Esophagus squamous epithelium (tissue), 5 donors: ENCODE results near the gene IMMP2L. TPM values are rescaled to one million over a fixed set of nuclear protein-coding genes. Genes with fewer than 3 reads are reported as not detected.
"Not testable (repeated sequence)": the region's sequence is repeated elsewhere in the genome, so short reads cannot be mapped to it uniquely, and the experiment has no call there.

Experiments used
- DNase-seq: peaks from one replicate; lab custom pipeline; 2025; lab: John Stamatoyannopoulos, UW
- H3K27ac ChIP-seq, 4 donors: fragments of 200-600 bp; sonication (generic); one replicate each; pipeline ENCODE4 v1.5.1; 2016 to 2019; ENCODE audit warnings: mild to moderate bottlenecking in 1 of 4
- H3K27me3 ChIP-seq, 4 donors: fragments of 200-600 bp; sonication (generic); 1 replicate in 3 of 4; 2 replicates in 1 of 4; pipeline versions ENCODE4 v1.5.1 to v1.6.0; 2017 to 2021; ENCODE audit warnings: antibody characterized with exemption in 1 of 4
- H3K36me3 ChIP-seq, 3 donors: fragments of 200-600 bp; sonication (generic); one replicate each; pipeline ENCODE4 v1.5.1; 2016 to 2019
- H3K4me1 ChIP-seq, 3 donors: fragments of 200-600 bp; sonication (generic); one replicate each; pipeline ENCODE4 v1.5.1; 2017 to 2019
- H3K4me3 ChIP-seq, 4 donors: fragments of 200-600 bp; sonication (generic); 1 replicate in 3 of 4; 2 replicates in 1 of 4; pipeline ENCODE4 v1.5.1; 2016 to 2019; ENCODE audit warnings: mild to moderate bottlenecking in 2 of 4, moderate library complexity in 1 of 4
- H3K9me3 ChIP-seq, 3 donors: fragments of 200-600 bp; sonication (generic); one replicate each; pipeline ENCODE4 v1.5.1; 2016 to 2019
- POLR2A ChIP-seq, 4 donors: fragments of 450-650 bp; IDR thresholded peaks; one replicate each; pipeline ENCODE4 v1.6.1; 2017; ENCODE audit warnings: antibody characterized with exemption in 4 of 4, mild to moderate bottlenecking in 4 of 4, moderate library complexity in 3 of 4
- WGBS, 2 donors: methylation state at CpG; one replicate each; pipeline ENCODE4 v1.1.5; 2018; 5-methylcytosine and 5-hydroxymethylcytosine counted together
- intact Hi-C: fragments of 100-400 bp; cut with DNase I; formaldehyde crosslinking; loops from one replicate; pipeline ENCODE4 v1.15.0; 2022
- total RNA-seq, 4 donors: library from RNA; depleted of rRNA; stranded (reverse); fragments of >200 nt; gene quantifications; one replicate each; pipeline ENCODE4 v1.1.0, GENCODE V29; 2016
- TF ChIP-seq, protein P1 (sequence below), 6 experiments: fragments of 450-650 bp in 4 of 6; fragments of 200-600 bp in 2 of 6; sonication (generic) in 2 of 6; IDR thresholded peaks; one replicate each; pipeline ENCODE4 v1.5.1; 2016 to 2019; ENCODE audit warnings: antibody characterized with exemption in 6 of 6, mild to moderate bottlenecking in 4 of 6, moderate library complexity in 4 of 6
- donor health status: DM: yes; HTN: yes; CAD: no.

Gene IMMP2L
- total RNA-seq, 4 donors from 2014 or later: 1.6 to 21.7 (median 5.4) TPM

DNA sequence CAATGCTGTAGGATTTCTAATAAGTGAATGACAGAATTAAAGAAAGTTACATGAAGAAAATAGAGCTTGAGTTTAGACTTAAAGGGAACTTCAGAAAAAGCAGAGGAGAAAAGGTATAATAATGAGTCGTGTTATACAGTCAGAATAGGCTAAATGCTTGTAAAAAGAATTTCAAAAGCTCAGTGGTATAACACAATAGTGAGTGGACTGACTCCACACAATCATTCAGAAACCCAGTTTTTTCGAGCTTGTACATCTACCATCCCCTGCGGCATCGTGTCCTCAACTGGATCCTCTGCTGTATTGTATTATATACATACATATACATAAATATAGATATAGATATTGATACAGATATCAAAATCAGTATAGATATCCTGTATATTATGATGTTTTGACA is 52.2 kb downstream of the IMMP2L start:
- H3K27ac ChIP-seq: no peak overlapping the region
- TF ChIP-seq, protein P1, sequence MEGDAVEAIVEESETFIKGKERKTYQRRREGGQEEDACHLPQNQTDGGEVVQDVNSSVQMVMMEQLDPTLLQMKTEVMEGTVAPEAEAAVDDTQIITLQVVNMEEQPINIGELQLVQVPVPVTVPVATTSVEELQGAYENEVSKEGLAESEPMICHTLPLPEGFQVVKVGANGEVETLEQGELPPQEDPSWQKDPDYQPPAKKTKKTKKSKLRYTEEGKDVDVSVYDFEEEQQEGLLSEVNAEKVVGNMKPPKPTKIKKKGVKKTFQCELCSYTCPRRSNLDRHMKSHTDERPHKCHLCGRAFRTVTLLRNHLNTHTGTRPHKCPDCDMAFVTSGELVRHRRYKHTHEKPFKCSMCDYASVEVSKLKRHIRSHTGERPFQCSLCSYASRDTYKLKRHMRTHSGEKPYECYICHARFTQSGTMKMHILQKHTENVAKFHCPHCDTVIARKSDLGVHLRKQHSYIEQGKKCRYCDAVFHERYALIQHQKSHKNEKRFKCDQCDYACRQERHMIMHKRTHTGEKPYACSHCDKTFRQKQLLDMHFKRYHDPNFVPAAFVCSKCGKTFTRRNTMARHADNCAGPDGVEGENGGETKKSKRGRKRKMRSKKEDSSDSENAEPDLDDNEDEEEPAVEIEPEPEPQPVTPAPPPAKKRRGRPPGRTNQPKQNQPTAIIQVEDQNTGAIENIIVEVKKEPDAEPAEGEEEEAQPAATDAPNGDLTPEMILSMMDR (IDR thresholded peaks at IDR 0.05): no peak
- TF ChIP-seq POLR2A (IDR thresholded peaks at IDR 0.05): no peak
- H3K4me1 ChIP-seq: no peaks in the 10 kb centered on the region
- no peaks in the 10 kb centered on the region for H3K9me3 ChIP-seq
- no peaks in the 10 kb centered on the region for H3K36me3 ChIP-seq
- H3K27me3 ChIP-seq: no peaks in the 10 kb centered on the region
- intact Hi-C loops: no loop called here
- H3K4me3 ChIP-seq: no peak overlapping the region
- DNase-seq: no peak
- 85 to 87% methylated on average over 4 of the region's 4 CpGs for WGBS, 2 donors

DNA sequence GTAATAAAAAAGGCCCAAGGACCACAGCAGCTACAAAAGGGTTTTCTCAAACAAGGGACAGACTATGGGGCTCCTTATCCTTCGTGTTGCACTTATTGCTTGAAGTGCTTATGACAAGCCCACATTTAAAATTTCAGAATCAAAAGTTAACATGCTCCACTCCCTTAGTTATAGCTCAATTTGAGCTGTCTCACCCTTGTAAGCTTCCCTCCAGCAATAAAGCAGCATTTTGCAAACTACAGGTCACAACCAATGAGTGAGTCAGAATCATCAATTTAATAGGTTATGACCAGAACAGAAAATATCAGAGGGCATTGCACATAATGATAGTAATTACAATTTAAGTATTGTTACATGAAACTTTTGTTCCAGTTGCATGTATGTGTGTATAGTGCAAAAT is 53.0 kb downstream of the IMMP2L start:
- no peaks in the 10 kb centered on the region for H3K27me3 ChIP-seq
- H3K9me3 ChIP-seq: no peaks in the 10 kb centered on the region
- 73 to 75% methylated on average over 1 of the region's 1 CpG for WGBS, 2 donors
- TF ChIP-seq POLR2A (IDR thresholded peaks at IDR 0.05): no peak
- TF ChIP-seq, protein P1 (IDR thresholded peaks at IDR 0.05): no peak
- intact Hi-C loops: no loop called here
- H3K4me1 ChIP-seq: no peaks in the 10 kb centered on the region
- DNase-seq: no peak
- no peaks in the 10 kb centered on the region for H3K36me3 ChIP-seq
- H3K27ac ChIP-seq: no peak overlapping the region
- H3K4me3 ChIP-seq: no peak overlapping the region

DNA sequence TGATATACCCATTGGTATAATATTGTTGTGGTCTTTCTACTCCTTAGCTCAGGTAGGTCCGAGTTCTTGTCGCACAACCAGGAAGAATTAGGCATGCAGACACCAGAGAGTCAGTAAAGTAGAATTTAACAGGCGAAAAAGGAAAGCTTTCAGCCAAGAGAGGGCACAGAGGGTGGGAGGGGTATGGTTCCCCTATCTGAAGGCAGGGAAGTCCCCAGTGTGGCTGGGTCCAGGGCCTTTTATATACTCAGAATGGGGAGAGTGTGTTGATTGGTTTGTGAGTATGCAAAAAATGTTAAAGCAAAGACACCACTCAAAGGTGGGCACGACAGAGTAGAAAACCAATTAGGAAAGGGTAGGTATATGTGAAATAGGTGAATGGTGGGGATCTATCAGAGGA is 53.9 kb downstream of the IMMP2L start:
- H3K36me3 ChIP-seq: no peaks in the 10 kb centered on the region
- H3K4me1 ChIP-seq: no peaks in the 10 kb centered on the region
- TF ChIP-seq, protein P1 (IDR thresholded peaks at IDR 0.05): no peak
- no peak for TF ChIP-seq POLR2A (IDR thresholded peaks at IDR 0.05)
- no peaks in the 10 kb centered on the region for H3K27me3 ChIP-seq
- no peak overlapping the region for H3K4me3 ChIP-seq
- intact Hi-C loops: no loop called here
- 89 to 93% methylated on average over 4 of the region's 4 CpGs for WGBS, 2 donors
- no peak overlapping the region for H3K27ac ChIP-seq
- H3K9me3 ChIP-seq: no peaks in the 10 kb centered on the region
- DNase-seq: no peak

DNA sequence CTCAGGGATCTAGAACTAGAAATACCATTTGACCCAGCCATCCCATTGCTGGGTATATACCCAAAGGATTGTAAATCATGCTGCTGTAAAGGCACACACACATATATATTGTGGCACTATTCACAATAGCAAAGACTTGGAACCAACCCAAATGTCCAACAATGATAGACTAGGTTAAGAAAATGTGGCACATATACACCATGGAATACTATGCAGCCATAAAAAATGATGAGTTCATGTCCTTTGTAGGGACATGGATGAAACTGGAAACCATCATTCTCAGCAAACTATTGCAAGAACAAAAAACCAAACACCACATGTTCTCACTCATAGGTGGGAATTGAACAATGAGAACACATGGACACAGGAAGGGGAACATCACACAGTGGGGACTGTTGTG is 56.9 kb downstream of the IMMP2L start:
- H3K4me3 ChIP-seq, H3K27ac ChIP-seq, H3K9me3 ChIP-seq, intact Hi-C loops, H3K27me3 ChIP-seq, DNase-seq, H3K4me1 ChIP-seq, H3K36me3 ChIP-seq: not testable (repeated sequence)

DNA sequence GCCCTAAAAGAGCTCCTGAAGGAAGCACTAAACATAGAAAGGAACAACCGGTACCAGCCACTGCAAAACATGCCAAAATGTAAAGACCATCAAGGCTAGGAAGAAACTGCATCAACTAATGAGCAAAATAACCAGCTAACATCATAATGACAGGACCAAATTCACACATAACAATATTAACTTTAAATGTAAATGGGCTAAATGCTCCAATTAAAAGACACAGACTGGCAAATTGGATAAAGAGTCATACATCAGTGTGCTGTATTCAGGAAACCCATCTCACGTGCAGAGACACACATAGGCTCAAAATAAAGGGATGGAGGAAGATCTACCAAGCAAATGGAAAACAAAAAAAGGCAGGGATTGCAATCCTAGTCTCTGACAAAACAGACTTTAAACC is 60.5 kb downstream of the IMMP2L start:
- DNase-seq, H3K9me3 ChIP-seq, H3K4me1 ChIP-seq, H3K4me3 ChIP-seq, H3K27ac ChIP-seq, H3K27me3 ChIP-seq, H3K36me3 ChIP-seq, intact Hi-C loops: not testable (repeated sequence)
- 100% methylated on average over 1 to 2 of the region's 2 CpGs for WGBS, 2 donors

DNA sequence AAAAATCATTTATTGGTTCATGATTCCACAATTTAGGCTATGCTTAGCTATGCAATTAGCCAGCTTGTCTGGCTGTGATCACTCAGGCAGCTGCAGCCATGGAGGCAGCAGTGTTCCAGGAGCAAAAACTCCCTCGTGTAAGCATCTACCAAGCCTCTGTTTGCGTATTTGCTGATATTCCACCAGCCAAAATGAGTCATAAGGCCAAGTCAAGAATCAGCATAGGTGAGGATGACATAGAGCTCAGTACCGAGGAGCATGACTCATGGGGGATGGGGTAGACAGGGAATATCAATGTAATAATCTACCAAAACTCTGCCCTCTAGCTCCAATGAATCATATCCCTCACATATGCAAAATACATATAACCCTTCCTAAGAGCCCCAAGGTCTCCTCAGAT is 63.3 kb downstream of the IMMP2L start:
- Histone ChIP-seq H3K9me3 (peaks cover 0 to 7% (median 0%) of the 10 kb centered on the region in 3 donors), H3K27ac (no peak overlapping the region), H3K4me3 (no peak overlapping the region), H3K4me1 (no peaks in the 10 kb centered on the region), H3K36me3 (no peaks in the 10 kb centered on the region), H3K27me3 (no peaks in the 10 kb centered on the region)
- no peak for DNase-seq
- WGBS, 2 donors: 38 to 67% methylated on average over 1 to 3 of the region's 3 CpGs
- TF ChIP-seq, protein P1 (IDR thresholded peaks at IDR 0.05): no peak
- TF ChIP-seq POLR2A (IDR thresholded peaks at IDR 0.05): no peak
- intact Hi-C loops: no loop called here
